GM19395 (cell line): ENCODE measurements around the gene TBRG4.

Source experiments
- ATAC-seq: cut with Tn5 transposase; IDR thresholded peaks from one replicate; pipeline ENCODE4 v1.9.1; 2021; ENCODE audit warnings: mild to moderate bottlenecking, moderate library complexity; ENCODE audit not compliant: unreplicated experiment

TBRG4 gene

DNA sequence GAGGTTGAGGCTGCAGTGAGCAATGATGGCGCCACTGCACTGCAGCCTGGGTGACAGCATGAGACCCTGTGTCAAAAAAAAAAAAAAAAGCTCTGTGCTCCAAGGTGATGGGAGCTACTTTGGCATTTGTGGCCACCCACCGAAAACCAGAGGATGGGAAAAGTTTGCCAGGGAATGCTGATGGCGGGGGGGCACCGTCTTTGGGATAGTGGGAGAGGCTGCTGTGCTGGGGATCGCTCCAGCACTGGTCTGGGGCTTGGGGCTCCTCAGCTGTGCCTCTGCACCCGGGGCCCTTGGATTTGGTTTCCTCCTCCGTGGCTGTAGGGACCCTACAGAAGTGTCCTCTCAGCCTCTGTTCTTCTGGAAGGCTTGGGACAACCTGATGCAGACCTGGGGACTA is 34.4 kb upstream of the TBRG4 start:
- no peak for ATAC-seq

DNA sequence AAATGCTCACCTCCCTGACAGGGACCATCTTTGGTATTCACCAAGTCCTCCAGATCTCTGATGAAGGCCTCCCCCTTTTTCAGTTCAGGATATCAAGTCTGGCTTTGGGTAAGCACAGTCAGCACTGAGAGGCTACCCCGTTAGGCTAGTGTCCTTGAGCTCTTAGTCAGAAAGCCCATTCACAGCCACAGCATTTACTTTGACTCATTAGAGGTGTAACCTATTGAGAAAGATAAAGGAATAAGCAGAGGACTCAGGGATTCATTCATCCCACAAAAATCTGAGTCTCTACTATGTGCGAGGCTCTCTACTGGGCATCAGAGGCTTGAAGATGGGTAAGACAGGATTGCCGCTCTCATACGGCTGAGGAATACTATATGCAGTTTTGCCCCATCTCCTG is 32.1 kb upstream of the TBRG4 start:
- no peak for ATAC-seq

DNA sequence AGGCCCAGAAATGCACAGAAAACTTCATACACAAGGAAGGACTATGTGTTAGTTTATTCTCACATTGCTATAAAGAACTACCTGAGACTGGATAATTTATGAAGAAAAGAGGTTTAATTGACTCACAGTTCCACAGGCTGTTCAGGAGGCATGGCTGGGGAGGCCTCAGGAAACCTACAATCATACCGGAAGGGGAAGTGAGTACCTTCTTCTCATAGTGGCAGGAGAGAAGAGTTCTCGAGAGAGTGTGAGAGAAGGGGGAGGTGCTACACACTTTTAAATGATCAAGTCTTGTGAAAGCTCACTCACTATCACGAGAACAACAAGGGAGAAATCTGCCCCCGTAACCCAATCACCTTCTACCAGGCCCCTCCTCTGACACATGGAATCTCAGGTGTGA is 29.3 kb upstream of the TBRG4 start:
- no peak for ATAC-seq

DNA sequence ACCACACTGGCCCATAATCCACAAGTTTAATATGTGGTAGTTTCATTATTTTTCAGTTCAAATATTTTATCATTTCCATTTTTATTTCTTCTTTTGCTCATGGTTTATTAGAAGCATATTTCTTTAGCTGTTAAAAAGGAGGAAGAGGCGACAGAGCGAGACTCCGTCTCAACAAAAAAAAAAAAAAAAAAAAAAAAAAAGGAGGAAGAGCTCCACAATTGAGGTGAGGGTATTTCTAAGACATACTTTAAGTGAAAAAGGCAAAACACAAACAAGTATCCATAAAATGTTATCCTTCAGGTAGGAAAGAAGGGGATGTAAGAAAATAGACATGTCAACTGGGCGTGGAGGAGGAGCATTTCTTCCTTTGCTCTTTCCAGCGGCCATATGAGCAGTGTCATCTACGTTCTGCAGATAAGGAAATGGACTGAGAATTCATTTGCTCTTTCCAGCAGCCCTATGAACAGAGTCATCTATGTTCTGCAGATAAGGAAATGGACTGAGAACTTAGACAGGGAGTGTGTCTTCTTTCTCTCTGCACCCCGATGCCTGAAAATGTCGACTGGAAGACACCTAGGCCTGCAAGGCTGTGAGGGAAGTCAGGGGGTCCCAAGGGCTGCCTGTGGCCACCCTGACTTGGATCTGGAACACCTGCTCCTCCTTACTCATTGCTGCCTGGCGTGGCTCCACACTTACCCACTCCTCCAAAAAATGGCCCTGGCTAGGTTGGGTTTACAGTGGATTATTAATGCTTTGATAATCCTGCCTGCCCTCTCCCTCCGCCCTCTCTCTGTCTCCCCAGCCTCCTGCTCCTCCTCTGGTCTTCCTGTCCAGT is 27.2 kb upstream of the TBRG4 start:
- ATAC-seq: no peak

DNA sequence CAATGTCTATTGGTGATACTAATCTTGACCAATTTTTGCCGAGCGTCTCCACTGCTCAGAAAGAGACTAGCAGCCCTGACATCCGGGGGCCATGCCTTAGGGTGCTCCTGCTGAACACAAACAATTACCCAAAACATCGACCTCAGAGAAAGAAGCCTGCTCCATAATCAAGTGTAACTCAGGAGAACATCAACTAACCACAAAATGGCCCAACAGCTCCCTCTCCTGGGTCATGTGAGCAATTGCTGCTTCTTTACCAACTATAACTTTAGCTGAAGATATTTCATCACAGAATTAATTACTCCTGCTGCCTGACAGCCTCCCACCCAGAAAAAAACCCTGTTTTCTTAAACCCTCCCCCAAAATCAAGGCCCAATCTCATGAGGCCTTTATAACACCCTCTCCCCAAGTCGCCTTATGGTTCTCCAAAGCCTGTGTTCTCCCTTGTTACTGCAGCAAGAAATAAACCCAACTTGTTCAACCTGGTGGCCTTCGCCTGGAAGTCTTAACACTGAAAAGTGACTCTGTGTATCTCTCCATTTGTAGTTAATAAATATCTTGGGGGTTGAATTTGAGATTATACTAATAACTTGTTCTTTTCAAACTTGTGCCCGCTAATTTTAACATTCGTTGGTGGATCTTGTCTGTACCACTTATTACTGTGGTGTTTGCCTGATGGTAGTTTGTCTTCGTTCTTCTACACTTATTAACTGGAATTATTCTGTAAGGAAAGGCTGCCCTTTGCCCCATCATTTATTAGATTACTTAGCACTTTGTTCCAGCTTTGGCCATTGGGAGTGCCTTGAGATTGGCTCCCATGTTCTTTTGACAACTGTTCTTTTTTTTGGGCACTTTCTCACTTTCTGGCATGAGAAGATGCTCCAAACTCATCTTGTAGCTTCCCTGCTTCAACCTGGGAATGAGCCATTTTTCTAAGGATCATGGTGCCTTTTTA is 24.9 kb upstream of the TBRG4 start:
- ATAC-seq: no peak

DNA sequence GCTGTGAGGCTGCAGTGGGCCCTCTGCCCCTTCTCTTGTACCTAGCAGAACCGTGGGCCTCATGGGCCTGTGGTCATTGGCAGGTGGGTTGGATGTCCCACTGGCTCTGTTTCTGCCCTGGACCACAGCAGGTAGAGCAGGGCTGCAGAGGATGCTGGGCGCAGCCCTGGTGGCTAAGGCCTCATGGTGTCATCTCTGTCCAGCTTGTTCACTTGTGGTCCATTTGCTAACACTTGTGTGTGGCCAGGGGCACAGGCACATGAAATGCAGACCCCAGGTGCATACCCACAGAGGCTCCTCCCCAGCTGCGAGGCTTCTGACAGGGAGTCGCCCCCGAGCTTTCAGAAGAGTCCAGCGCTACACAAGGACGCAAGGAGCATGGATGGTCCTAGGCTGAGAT is 22.4 kb upstream of the TBRG4 start:
- no peak for ATAC-seq

DNA sequence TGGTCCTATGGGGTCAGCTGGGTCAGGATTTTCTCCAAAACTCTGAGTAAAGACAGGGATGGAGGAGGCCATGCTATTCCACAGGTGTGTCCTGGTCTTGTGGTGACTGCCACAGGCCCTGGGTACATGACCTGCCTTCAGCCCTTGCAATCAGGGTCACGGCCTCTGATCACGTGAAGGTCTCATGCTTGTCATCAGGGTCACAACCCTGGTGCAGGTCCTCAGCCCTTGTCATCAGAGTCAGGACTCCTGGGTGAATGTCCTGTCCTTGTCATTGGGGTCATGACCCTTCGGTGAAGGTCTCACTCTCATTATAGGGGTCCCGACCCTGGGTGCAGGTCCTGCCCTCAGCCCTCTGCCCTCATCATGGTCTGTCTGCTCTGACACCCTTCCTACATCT is 21.9 kb upstream of the TBRG4 start:
- no peak for ATAC-seq

DNA sequence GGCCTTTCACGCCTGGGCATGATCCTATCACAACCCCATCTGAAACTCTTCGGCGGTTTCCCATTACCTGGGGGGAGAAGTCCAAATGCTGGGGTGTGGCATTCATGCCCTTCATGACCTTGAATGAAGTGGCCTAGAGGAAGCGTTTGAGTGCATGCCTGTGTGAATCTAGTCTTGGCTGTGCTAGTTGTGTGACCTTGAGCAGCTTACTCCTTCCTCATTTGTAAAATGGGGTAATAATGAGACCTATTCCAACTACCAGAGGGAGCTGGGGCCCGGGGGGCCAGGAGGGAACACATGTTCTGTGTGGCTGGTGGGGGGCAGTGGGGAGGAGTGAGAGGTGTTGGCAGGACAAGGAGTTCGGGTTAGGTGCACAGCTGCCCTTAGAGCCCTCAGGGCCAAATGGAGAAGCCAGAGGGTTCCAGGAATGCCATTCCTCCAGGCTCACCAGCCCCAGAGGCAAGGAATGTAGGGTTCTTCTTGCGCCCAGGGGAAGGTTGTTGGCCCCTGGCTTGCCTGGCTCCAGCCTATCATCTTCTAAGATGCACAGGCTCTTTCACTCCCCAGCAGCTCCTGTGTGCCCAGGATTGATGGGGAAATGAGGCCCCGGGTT is 21.3 kb upstream of the TBRG4 start:
- ATAC-seq: no peak

DNA sequence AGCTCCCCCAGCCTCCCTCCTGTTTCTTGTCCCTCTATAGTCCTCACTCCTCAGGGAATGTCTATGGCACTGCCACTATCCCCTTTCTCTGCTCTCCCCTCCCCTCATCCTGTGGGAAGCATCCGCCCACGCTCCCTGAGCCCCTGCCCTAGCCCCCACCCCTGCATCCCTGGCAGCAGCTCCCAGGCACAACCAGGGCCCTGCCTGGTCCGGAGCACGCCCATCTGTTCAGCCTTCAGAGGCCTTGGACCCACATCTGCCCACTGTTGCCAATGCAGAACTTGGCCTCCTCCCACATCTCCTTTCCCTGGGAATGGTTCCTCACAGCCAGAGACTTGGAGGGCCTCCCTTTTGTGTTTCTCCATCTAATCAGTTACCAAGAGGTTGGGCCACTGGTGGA is 20.4 kb upstream of the TBRG4 start:
- no peak for ATAC-seq

DNA sequence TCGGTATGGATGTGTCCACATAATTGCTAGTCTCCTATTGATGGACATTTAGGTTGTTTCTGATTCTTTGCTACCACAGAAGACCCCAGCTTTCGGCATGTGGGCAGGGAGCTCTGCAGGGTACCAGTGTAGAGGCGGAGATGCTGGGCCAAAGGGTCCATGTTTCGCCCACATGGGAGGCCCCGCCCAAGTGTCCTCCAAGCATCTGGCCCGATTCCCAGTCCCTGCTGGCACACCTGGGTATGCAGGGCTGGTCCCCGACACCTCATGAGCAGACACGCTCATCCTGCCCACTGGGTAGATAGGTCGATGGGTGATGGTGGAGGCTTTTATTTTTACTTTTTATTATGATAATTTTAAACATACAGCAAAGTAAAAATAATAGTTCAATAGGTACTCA is 19.4 kb upstream of the TBRG4 start:
- ATAC-seq: no peak

DNA sequence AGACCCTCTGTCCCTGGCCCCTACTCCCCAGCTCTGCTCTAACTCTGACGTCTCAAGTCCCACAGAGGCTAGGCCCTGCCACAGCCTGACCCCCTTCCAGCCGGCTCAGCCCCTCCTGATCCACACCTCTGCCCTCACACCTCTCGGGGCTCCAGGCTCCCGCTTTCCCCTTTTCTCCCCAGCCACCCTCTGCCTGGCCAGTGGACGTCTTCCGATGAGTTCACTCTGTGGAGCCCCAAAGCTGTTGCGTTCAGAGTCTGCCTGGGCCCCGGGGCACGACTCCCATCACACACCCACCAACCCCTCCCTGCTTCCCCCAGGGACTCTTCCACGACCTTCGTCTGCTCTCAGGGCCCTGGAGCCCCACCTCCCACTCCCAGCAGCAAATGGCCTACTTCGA is 18.4 kb upstream of the TBRG4 start:
- ATAC-seq: no peak

DNA sequence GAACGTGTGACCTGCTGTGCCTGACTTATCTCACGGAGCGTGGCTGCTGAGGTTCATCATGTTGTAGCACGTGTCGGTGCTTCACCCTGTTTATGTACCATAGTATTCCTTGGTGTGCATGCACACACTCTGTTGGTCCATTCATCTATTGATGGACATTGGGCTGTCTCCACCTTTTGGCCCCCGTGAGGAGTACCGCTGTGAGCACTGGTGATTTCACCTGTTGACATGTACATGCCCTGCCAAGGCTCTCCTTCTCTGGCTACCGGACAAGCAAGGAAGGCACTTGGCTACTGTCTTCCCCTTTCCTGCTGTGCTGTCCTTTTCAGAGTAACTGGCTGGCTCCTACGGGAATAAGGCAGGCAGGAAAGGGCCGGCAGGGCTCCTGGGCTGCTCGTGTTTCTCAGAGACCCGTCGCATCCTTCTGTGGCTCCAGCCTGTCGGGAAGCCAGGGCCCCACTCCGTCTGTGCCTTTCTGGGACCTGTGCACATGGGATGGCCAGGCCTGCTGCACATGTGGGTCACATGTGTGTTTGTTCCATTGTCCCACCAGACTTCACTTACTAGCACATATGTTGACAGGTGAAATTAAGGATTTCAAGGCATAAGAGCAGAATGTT is 17.8 kb upstream of the TBRG4 start:
- no peak for ATAC-seq

DNA sequence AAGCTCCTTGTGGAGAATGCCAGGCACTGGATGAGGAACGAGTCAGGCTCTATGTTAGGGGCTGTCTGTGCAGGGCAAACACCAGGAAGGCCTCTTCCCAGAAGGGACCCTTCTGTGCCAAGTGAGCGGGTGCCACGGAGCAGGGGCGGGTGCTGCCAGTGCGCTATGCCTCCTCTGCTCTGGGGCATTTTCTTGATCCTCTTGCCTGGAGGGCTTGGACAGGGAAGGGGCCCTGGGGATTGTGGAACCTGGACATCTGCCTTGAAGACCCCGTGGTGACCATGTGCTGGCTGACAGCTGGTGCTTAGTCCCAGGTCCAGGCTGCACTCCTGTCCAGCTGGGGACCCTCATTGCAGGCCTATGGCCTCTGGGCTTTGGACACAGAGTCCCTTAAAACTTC is 15.4 kb upstream of the TBRG4 start:
- ATAC-seq: no peak

DNA sequence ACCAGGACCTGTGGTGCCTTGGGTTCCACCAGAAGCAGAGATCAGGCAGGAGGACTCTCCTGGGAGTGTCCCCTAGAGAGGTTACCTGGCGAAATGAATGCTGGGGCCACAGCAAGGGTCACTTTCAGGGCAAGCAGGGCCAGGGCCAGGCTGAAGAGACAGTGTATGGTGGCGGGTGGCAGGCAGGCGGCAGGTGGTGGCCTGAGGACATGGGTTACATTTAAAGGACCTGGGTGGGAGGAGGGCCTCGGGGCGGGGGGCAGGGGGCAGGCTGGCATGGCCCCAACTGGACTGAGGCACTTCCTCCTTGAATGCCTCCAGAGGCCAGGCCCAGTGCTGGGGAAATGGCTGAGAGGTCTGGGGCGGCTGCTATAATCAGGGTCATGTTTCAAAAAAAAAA is 14.7 kb upstream of the TBRG4 start:
- ATAC-seq: no peak

DNA sequence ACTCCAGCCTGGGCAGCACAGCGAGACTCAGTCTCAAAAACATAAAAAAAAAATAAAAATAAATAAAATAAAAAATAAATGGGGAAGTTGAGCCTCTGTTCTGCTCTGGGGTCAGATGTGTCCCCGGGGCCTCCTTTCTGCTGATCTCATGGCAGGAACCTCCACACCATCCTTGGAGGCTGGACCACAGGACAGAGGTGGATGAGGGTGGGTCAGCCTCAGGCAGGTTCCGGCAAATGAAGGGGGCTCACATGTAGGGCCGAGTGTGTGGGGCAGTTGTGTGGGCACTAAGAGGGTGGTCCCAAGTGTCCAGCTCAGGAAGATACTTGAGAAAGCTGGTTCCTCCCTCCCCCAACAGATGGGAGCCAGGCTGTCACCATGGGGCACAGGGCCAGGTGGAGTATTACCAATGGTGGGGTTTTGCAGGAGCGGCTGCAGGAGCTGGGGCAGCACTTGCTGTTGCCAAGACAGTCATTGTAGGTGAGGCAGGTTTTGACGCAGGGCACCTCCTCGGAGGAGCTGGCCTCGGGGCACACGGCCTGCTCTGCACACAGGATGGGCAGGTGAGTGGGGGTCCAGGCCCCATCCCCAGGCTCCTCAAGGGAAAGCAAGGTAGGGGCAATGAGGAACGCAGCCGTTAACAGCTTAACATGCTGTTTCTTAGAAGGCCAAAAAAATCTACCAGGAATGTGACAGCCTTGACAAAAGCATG is 13.9 kb upstream of the TBRG4 start:
- no peak for ATAC-seq

DNA sequence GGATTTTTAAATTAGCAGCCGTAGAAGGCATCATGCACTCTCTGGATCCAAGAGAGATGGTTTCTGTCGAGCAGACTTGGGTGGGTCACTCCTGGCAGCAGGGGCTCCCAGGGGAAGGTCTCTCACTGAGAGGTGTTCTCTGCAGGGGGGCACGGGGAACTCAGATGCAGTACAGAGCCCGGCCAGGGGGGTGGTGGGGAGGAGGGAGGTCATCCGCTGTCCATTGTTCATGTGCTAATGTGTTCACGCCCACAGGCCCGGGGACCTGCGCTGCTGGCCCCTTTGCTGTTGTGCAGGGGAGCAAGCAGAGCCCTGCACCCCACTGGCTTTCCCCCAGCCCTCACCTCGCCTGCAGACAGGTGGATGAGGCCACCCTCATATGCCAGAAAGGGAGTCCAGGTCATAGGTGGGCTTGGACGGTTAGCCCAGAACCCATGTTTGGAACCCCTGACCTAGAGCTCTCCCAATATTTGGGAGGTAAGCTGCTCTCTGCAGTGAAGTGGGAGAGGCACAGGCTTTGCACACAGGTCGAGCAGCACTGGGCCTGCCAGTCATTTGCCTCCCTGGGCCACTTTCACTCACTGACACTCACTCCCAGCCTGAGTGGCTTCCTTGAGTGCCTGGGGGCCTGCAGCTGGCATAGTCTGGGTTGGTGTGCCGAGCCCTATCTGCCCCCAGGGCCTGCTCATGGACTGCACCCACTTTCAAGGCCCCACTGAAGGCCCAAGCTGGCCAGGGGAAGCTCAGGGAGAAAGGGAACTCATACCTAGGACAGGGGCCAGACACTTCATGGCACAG is 12.6 kb upstream of the TBRG4 start:
- ATAC-seq: no peak

DNA sequence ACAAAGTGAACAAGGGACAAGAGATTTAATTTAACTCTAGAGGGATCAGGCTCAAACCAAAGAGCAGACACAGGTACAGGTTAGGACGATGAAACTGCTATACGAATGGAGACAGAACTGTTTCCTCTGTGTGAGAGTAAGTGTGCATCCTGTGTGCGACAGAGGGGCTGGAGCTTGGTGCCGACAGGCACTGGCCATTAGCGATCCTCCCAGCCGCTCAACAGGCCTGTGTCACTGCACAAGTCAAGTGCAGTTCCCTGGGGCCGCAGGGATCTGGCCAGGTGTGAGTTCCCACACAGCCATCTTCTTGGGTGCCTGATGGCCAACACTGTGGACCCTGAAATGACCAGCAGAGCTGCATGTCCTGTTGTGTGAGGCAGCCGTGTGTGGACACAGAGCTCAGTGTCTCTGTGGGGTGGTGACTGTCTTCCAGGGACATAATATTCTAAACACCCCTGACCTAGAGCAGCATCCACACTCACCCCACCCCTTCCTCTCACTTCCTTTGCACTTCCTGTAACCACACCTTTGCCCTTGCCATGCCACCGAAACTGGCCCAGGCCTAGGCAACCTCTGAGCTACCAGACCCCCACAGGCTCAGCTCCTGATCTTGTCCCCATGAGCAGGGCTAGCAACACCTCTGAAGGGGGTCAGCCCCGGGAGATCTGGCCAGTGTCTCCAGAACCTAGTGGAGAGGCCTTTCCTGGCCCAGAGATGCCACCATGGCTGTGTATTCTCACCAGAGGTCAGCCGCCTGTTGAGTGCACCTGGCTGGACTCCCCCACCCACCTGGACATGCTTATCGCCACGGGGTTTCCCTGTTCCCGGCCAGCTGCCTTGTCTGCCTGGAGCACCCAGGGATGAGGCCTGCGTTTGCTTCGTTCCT is 11.7 kb upstream of the TBRG4 start:
- ATAC-seq: no peak

DNA sequence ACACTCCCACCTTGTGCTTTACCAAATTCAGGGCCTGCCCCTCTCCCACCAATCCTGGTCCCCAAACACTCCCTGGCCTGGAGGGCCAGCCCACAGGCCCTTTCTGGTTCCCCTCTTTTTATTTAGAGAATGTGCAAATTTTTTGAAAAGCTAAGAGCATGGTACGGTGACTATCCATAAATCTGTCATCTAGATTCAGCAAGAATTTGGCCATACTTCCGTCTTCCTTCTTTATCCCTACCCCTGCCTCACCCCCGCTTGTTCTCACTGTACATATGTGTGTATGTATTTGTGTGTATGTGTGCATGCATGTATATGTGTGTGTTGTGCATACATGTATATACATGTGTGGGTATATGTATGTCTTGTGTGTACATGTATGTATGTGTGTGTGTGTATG is 8.1 kb upstream of the TBRG4 start:
- ATAC-seq: no peak

DNA sequence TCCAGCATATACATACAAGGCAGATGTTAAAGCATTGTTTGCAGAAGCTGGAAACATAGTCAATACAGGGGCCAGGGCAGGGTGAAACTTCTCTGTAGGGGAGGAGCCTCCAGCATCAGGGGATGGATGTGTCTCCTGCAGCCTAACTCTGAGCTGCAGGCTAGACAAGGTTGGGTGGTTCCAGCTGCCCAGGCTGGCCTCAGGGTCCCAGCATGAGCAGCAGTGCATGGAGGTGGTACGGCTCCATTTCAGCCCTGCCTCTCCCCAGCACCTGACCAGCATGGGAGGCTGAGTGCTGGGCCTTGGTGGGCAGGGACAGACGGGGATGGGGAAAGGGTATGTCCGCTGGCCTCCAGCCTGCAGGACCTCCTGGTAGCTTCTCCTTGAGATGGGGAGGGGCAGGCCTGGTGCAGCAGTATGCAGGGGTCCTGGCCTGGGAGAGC is 7.4 kb upstream of the TBRG4 start:
- ATAC-seq: no peak
